AG04450 (cell line): Measurements from ENCODE around the gene LRRD1. TPM values are rescaled to one million over a fixed set of nuclear protein-coding genes. Genes with fewer than 3 reads are reported as not detected.
"Not testable (repeated sequence)": the region's sequence is repeated elsewhere in the genome, so short reads cannot be mapped to it uniquely, and the experiment has no call there.

Experiments
- CTCF ChIA-PET: fragments of 300-600, 350-600 bp; formaldehyde crosslinking; extraction: SDS; loops from one replicate; lab custom pipeline; 2022; ENCODE audit warnings: antibody characterized with exemption, inconsistent platforms; lab: Charles Lee
- POLR2A ChIA-PET: fragments of 350-600 bp; formaldehyde crosslinking; extraction: SDS; loops from one replicate; lab custom pipeline; 2021; ENCODE audit warnings: antibody characterized with exemption, inconsistent platforms; lab: Yijun Ruan, JAX
- DNase-seq: peaks from one replicate; pipeline ENCODE4 v3.0.0-alpha.2; 2011; ENCODE audit warnings: low read depth, low spot score
- H3K27ac ChIP-seq: one replicate; pipeline ENCODE4 v1.5.1; 2012; ENCODE audit warnings: low read depth, low read length, control low read depth
- H3K27me3 ChIP-seq: one replicate; pipeline ENCODE4 v1.6.0; 2012; ENCODE audit warnings: low read length; ENCODE audit not compliant: control insufficient read depth, insufficient read depth
- H3K4me3 ChIP-seq: 2 replicates; pipeline ENCODE4 v1.5.1; 2011; ENCODE audit warnings: mild to moderate bottlenecking, low read depth, low read length, control low read depth
- H3K9me3 ChIP-seq: 2 replicates; pipeline ENCODE4 v1.5.1; 2012; ENCODE audit warnings: low read length; ENCODE audit not compliant: control insufficient read depth, insufficient read depth
- CTCF ChIP-seq: IDR thresholded peaks from 2 replicates; pipeline ENCODE4 v1.5.1; 2011; ENCODE audit warnings: low read depth, low read length, control low read depth, inconsistent platforms
- polyA plus RNA-seq: library from polyadenylated mRNA; depleted of rRNA; stranded (reverse); fragments of >200 nt; gene quantifications from 2 replicates; pipeline ENCODE4 v1.2.3, GENCODE V29; 2011

The LRRD1 gene
- polyA plus RNA-seq, 1 experiment: not detected

GRCh38 chr7:92221766-92222165 is 42.8 kb upstream of the LRRD1 start:
- H3K27ac ChIP-seq: no peak overlapping the region
- no peak for TF ChIP-seq CTCF
- ChIA-PET CTCF (interaction anchor here (1.3 kb wide), 1 partner anchor 43 kb away, joined by 4 read pairs; the partner anchor contains the start of gene LRRD1), POLR2A (no interaction called here)
- H3K9me3 ChIP-seq: no peaks in the 10 kb centered on the region
- no peak for DNase-seq
- H3K4me3 ChIP-seq: no peak overlapping the region
- no peaks in the 10 kb centered on the region for H3K27me3 ChIP-seq

GRCh38 chr7:92206672-92207071 is 27.7 kb upstream of the LRRD1 start:
- Histone ChIP-seq H3K27me3 (no peaks in the 10 kb centered on the region), H3K27ac (no peak overlapping the region), H3K9me3 (peaks cover 3% of the 10 kb centered on the region; the same call in 1 of the 2 replicates), H3K4me3 (no peak overlapping the region)
- CTCF ChIA-PET: interaction anchor here (0.6 to 1.8 kb wide), 2 partner anchors 27 to 310 kb away, joined by 6 to 7 read pairs; partner anchors contain the start of gene LRRD1
- TF ChIP-seq CTCF: no peak
- DNase-seq: no peak
- POLR2A ChIA-PET: no interaction called here

- Histone ChIP-seq H3K27ac (no peak overlapping the region), H3K9me3 (peaks cover 3% of the 10 kb centered on the region; the same call in 1 of the 2 replicates), H3K4me3 (no peak overlapping the region), H3K27me3 (no peaks in the 10 kb centered on the region)
- ChIA-PET POLR2A (no interaction called here), CTCF (interaction anchor here (0.6 to 1.1 kb wide), 2 partner anchors 9 to 309 kb away, joined by 4 to 7 read pairs; no protein-coding TSS in a partner anchor)
- no peak for DNase-seq
- TF ChIP-seq CTCF: no peak
Measured at GRCh38 chr7:92205987-92206386, 27.0 kb upstream of the LRRD1 start.

- Histone ChIP-seq H3K4me3 (no peak overlapping the region), H3K9me3 (no peaks in the 10 kb centered on the region), H3K27ac (no peak overlapping the region), H3K27me3 (no peaks in the 10 kb centered on the region)
- POLR2A ChIA-PET: no interaction called here
- TF ChIP-seq CTCF: no peak
- CTCF ChIA-PET: interaction anchor here (0.7 kb wide), 1 partner anchor 21 kb away, joined by 4 read pairs; the partner anchor contains the start of gene LRRD1
- DNase-seq: no peak
Measured at GRCh38 chr7:92200791-92201190, 21.8 kb upstream of the LRRD1 start.

GRCh38 chr7:92192326-92192725 is 13.4 kb upstream of the LRRD1 start:
- ChIA-PET POLR2A (no interaction called here), CTCF (interaction anchor here (0.5 to 4.1 kb wide), 2 partner anchors 13 to 59 kb away, joined by 4 to 23 read pairs; partner anchors contain the start of gene LRRD1)
- no peak overlapping the region for H3K4me3 ChIP-seq
- no peak overlapping the region for H3K27ac ChIP-seq
- no peaks in the 10 kb centered on the region for H3K27me3 ChIP-seq
- peaks cover 15% of the 10 kb centered on the region for H3K9me3 ChIP-seq
- TF ChIP-seq CTCF: no peak
- DNase-seq: no peak

- H3K4me3 ChIP-seq, POLR2A ChIA-PET, H3K27ac ChIP-seq, H3K27me3 ChIP-seq, DNase-seq: not testable (repeated sequence)
- peaks cover 15% of the 10 kb centered on the region for H3K9me3 ChIP-seq
- CTCF ChIA-PET: interaction anchor here (2.2 kb wide), 1 partner anchor 10 kb away, joined by 7 read pairs; the partner anchor contains the start of gene LRRD1
Measured at GRCh38 chr7:92189246-92189645, 10.3 kb upstream of the LRRD1 start.

GRCh38 chr7:92184294-92184693 is 5.4 kb upstream of the LRRD1 start:
- H3K9me3 ChIP-seq, H3K27me3 ChIP-seq, CTCF ChIA-PET, H3K27ac ChIP-seq, DNase-seq, POLR2A ChIA-PET, H3K4me3 ChIP-seq: not testable (repeated sequence)
